ENCODE data around the gene IDH3A.

- TF ChIP-seq CTCF (IDR thresholded peaks at IDR 0.05) (no peak), POLR2A (IDR thresholded peaks at IDR 0.05) (no peak)
Observed at GRCh38 chr15:78208341-78208844, 59.2 kb downstream of the IDH3A start.
